Heart right ventricle (tissue), 16 donors: ENCODE data around the gene C16orf46. TPM values are rescaled to one million over a fixed set of nuclear protein-coding genes. Genes with fewer than 3 reads are reported as not detected.
"Not testable (repeated sequence)": the region's sequence is repeated elsewhere in the genome, so short reads cannot be mapped to it uniquely, and the experiment has no call there.

Experiments
- ATAC-seq, 8 donors: fragments of 200-7000 bp; cut with Tn5 transposase; one replicate each; pipeline ENCODE4 v1.9.1; 2020; ENCODE audit warnings: mild to moderate bottlenecking in 8 of 8, moderate library complexity in 8 of 8, moderate number of reproducible peaks in 1 of 8
- DNase-seq, 2 donors: peaks; one replicate each; pipeline ENCODE4 v3.0.0-alpha.2; 2020
- H3K27ac ChIP-seq, 10 donors: fragments of 200-600 bp; sonication (generic) in 2 of 10; one replicate each; pipeline versions ENCODE4 v1.5.0 to v1.8.0; 2020 to 2022; ENCODE audit warnings: mild to moderate bottlenecking in 3 of 10
- H3K27me3 ChIP-seq, 7 donors: fragments of 200-600 bp; one replicate each; pipeline ENCODE4 v1.8.0; 2021 to 2022; ENCODE audit warnings: mild to moderate bottlenecking in 2 of 7
- H3K36me3 ChIP-seq, 9 donors: fragments of 200-600 bp; sonication (generic) in 1 of 9; one replicate each; pipeline versions ENCODE4 v1.5.0 to v1.8.0; 2020 to 2022; ENCODE audit warnings: mild to moderate bottlenecking in 2 of 9
- H3K4me1 ChIP-seq, 9 donors: fragments of 200-600 bp; sonication (generic) in 1 of 9; one replicate each; pipeline versions ENCODE4 v1.5.0 to v1.8.0; 2020 to 2022; ENCODE audit warnings: mild to moderate bottlenecking in 4 of 9
- H3K4me3 ChIP-seq, 10 donors: fragments of 200-600 bp; sonication (generic) in 2 of 10; one replicate each; pipeline versions ENCODE4 v1.5.0 to v1.8.0; 2020 to 2022; ENCODE audit warnings: mild to moderate bottlenecking in 7 of 10, moderate library complexity in 2 of 10
- H3K9me3 ChIP-seq, 11 donors: fragments of 200-600 bp in 10 of 11; sonication (generic) in 2 of 11; one replicate each; pipeline versions ENCODE4 v1.5.0 to v1.8.0; 2013 to 2022; ENCODE audit warnings: mild to moderate bottlenecking in 2 of 11, control low read depth in 1 of 11, moderate library complexity in 1 of 11
- CTCF ChIP-seq, 9 donors: fragments of 200-600 bp; sonication (generic) in 2 of 9; IDR thresholded peaks; one replicate each; pipeline versions ENCODE4 v1.5.0 to v1.8.0; 2021 to 2022; ENCODE audit warnings: antibody characterized with exemption in 9 of 9, mild to moderate bottlenecking in 5 of 9, moderate library complexity in 1 of 9
- WGBS, 2 donors: extraction: QIAGEN DNeasy Blood & Tissue Kit; methylation state at CpG; one replicate each; pipeline ENCODE4 v1.1.7; 2013; ENCODE audit warnings: inconsistent platforms in 1 of 2; 5-methylcytosine and 5-hydroxymethylcytosine counted together
- intact Hi-C, 10 donors: fragments of 100-400 bp; cut with DNase I; formaldehyde crosslinking; loops; one replicate each; pipeline versions ENCODE4 v1.11.1 to v1.14.2; 2022
- polyA plus RNA-seq, 2 donors: library from polyadenylated mRNA; stranded (reverse); fragments of 200-250 nt; gene quantifications; one replicate each; pipeline ENCODE4 v1.2.3, GENCODE V29; 2013
- total RNA-seq, 10 donors: library from RNA; stranded (reverse); fragmentation: NEBNext Ultra II Directional in 3 of 10; extraction: Animal tissue kit (Norgen Biotek cat#: 25700) in 3 of 10; gene quantifications; one replicate each; pipeline versions ENCODE4 v1.2.1 to v1.2.4, GENCODE V29; 2021 to 2023
- donor health status: Arrhythmogenic right ventricular cardiomyopathy.
- donor health status: ischemic (EF 13 %, LVEDD 7.1; RV severe dilation, severe dysfunction).
- donor health status: healthy with polysubstance abuse.
- donor health status: DM: no; HTN: yes; CAD: no.
- donor health status: DM: no; HTN: no; CAD: no.
- donor health status: ischemic (EF 25% LVEDD 6.9; RV normal size, moderate dysfunction).
- donor health status: ischemic (EF 25% LVEDD 5.7; RV mildly dilated, moderate dysfunction).
- donor health status: healthy.
- donor health status: DM: yes; HTN: yes; CAD: no.
- donor health status: Ischemic cardiomyopathy.
- donor health status: ischemic (EF 35%, LVEDD 5.7; RV mildly dilated, moderate dysfunction).
- donor health status: nonischemic (EF 11% LVEDD 7.7; RV severe dilation, severe dysfunction).
- donor health status: DM: yes; HTN: yes; CAD: no.
- donor health status: PGD.
- donor health status: ischemic (EF 29% LVEDD 5.4; RV normal size, mild dysfunction).
- donor health status: nonischemic (EF 23%, LVEDD 6.1; RV moderate dilation, normal function).

The C16orf46 gene
- total and polyA plus RNA-seq, 12 donors: 0.19 to 2.0 (median 0.57) TPM; not detected in 3

- no peak for ATAC-seq
- intact Hi-C loops: no loop called here
- H3K9me3 ChIP-seq: no peaks in the 10 kb centered on the region
- H3K27me3 ChIP-seq: no peaks in the 10 kb centered on the region
- H3K36me3 ChIP-seq: no peaks in the 10 kb centered on the region
- H3K4me3 ChIP-seq: no peak overlapping the region
- DNase-seq: no peak
- H3K4me1 ChIP-seq: no peaks in the 10 kb centered on the region
- TF ChIP-seq CTCF (IDR thresholded peaks at IDR 0.05): no peak
- WGBS, 2 donors: 66 to 70% methylated on average over 11 of the region's 11 CpGs
- H3K27ac ChIP-seq: no peak overlapping the region
Observed at GRCh38 chr16:81117436-81117835, 40.4 kb upstream of the C16orf46 start.

GRCh38 chr16:81116285-81116684 lies 39.2 kb upstream of the C16orf46 start:
- TF ChIP-seq CTCF (IDR thresholded peaks at IDR 0.05): no peak
- Histone ChIP-seq H3K4me1 (no peaks in the 10 kb centered on the region), H3K27ac (no peak overlapping the region), H3K27me3 (no peaks in the 10 kb centered on the region), H3K36me3 (no peaks in the 10 kb centered on the region), H3K9me3 (no peaks in the 10 kb centered on the region), H3K4me3 (no peak overlapping the region)
- ATAC-seq (no peak), DNase-seq (no peak)
- intact Hi-C loops: no loop called here
- 83 to 86% methylated on average over 9 of the region's 9 CpGs for WGBS, 2 donors

GRCh38 chr16:81112453-81112852 lies 35.4 kb upstream of the C16orf46 start:
- no peaks in the 10 kb centered on the region for H3K27me3 ChIP-seq
- intact Hi-C loops: no loop called here
- H3K4me3 ChIP-seq: no peak overlapping the region
- H3K9me3 ChIP-seq: no peaks in the 10 kb centered on the region
- DNase-seq (no peak), ATAC-seq (no peak)
- TF ChIP-seq CTCF (IDR thresholded peaks at IDR 0.05): no peak
- H3K36me3 ChIP-seq: no peaks in the 10 kb centered on the region
- H3K4me1 ChIP-seq: no peaks in the 10 kb centered on the region
- H3K27ac ChIP-seq: no peak overlapping the region
- WGBS, 2 donors: 90 to 93% methylated on average over 4 of the region's 4 CpGs

GRCh38 chr16:81109274-81109673 lies 32.2 kb upstream of the C16orf46 start:
- H3K27me3 ChIP-seq, H3K4me1 ChIP-seq, H3K36me3 ChIP-seq, DNase-seq, H3K9me3 ChIP-seq, H3K27ac ChIP-seq, intact Hi-C loops, H3K4me3 ChIP-seq, ATAC-seq: not testable (repeated sequence)
- WGBS, 2 donors: 90 to 95% methylated on average over 6 of the region's 6 CpGs

GRCh38 chr16:81107511-81107910 lies 30.5 kb upstream of the C16orf46 start:
- no peak overlapping the region for H3K4me3 ChIP-seq
- intact Hi-C loops: no loop called here
- no peak overlapping the region for H3K27ac ChIP-seq
- no peaks in the 10 kb centered on the region for H3K36me3 ChIP-seq
- 84% methylated on average over 11 of the region's 11 CpGs for WGBS, 2 donors
- no peak for TF ChIP-seq CTCF (IDR thresholded peaks at IDR 0.05)
- DNase-seq (no peak), ATAC-seq (no peak)
- no peaks in the 10 kb centered on the region for H3K9me3 ChIP-seq
- H3K4me1 ChIP-seq: no peaks in the 10 kb centered on the region
- no peaks in the 10 kb centered on the region for H3K27me3 ChIP-seq
